WTC11 (cell line): ENCODE results near the gene ABCC6.
"Not testable (repeated sequence)": the region's sequence is repeated elsewhere in the genome, so short reads cannot be mapped to it uniquely, and the experiment has no call there.

ENCODE experiments used
- CREM ChIP-seq: sonication (generic); formaldehyde crosslinking; IDR thresholded peaks from 2 replicates; pipeline ENCODE4 v1.8.1; 2022; ENCODE audit warnings: mild to moderate bottlenecking, missing genetic modification reagents, moderate library complexity
- GRHL2 ChIP-seq: fragments of 250-450 bp; sonication (Bioruptor Pico); IDR thresholded peaks from 2 replicates; pipeline ENCODE4 v1.8.0; 2022; ENCODE audit warnings: mild to moderate bottlenecking, moderate library complexity; ENCODE audit not compliant: insufficient replicate concordance, severe bottlenecking
- NFYB ChIP-seq: sonication (generic); formaldehyde crosslinking; conservative IDR thresholded peaks from 2 replicates; pipeline ENCODE4 v1.8.0; 2022; ENCODE audit warnings: low read depth, missing genetic modification reagents
- TF ChIP-seq, protein P1 (sequence below): sonication (generic); formaldehyde crosslinking; IDR thresholded peaks from 2 replicates; pipeline ENCODE4 v1.8.0; 2022; ENCODE audit warnings: mild to moderate bottlenecking, missing genetic modification reagents
- TF ChIP-seq, protein P2 (sequence below): fragments of 200-600 bp; IDR thresholded peaks from 2 replicates; pipeline ENCODE4 v1.8.0; 2022; ENCODE audit warnings: antibody characterized with exemption
- TF ChIP-seq, protein P3 (sequence below): sonication (generic); formaldehyde crosslinking; IDR thresholded peaks from 2 replicates; pipeline ENCODE4 v1.8.0; 2022; ENCODE audit warnings: mild to moderate bottlenecking, missing genetic modification reagents
- TF ChIP-seq, protein P4 (sequence below): sonication (generic); formaldehyde crosslinking; IDR thresholded peaks from 2 replicates; pipeline ENCODE4 v1.8.1; 2023; ENCODE audit warnings: mild to moderate bottlenecking, moderate library complexity, missing genetic modification reagents
- TF ChIP-seq, protein P5 (sequence below): sonication (generic); formaldehyde crosslinking; IDR thresholded peaks from 2 replicates; pipeline ENCODE4 v1.8.1; 2022; ENCODE audit warnings: low read depth, missing genetic modification reagents, borderline replicate concordance
- TF ChIP-seq, protein P6 (sequence below): fragments of 250-450 bp; sonication (Bioruptor Pico); IDR thresholded peaks from 2 replicates; pipeline ENCODE4 v2.1.2; 2022; ENCODE audit warnings: mild to moderate bottlenecking, moderate library complexity
- TF ChIP-seq, protein P7 (sequence below): sonication (generic); formaldehyde crosslinking; conservative IDR thresholded peaks from 2 replicates; pipeline ENCODE4 v1.8.1; 2022; ENCODE audit warnings: mild to moderate bottlenecking, missing genetic modification reagents

DNA sequence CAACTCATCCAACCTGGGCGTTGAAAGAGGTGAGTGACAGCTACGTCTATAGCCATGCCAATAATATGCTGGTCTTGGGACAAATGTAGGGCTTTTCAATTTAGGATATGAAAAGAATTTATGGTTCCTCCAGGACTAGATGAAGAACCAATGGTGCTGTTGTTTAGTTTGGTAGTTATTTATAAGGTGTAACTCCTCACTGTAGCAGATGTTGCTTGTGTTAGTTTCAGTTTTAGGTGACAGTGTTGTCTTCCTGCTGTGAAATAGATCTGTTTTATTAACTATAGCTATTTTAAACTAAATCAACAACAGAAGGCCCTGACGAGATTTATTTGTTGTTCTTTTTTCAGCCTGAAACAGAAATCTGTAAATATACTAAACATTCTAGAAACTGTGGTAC lies 24.1 kb upstream of the ABCC6 start:
- TF ChIP-seq, protein P1, sequence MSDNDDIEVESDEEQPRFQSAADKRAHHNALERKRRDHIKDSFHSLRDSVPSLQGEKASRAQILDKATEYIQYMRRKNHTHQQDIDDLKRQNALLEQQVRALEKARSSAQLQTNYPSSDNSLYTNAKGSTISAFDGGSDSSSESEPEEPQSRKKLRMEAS, result not testable (repeated sequence)
- TF ChIP-seq, protein P2, sequence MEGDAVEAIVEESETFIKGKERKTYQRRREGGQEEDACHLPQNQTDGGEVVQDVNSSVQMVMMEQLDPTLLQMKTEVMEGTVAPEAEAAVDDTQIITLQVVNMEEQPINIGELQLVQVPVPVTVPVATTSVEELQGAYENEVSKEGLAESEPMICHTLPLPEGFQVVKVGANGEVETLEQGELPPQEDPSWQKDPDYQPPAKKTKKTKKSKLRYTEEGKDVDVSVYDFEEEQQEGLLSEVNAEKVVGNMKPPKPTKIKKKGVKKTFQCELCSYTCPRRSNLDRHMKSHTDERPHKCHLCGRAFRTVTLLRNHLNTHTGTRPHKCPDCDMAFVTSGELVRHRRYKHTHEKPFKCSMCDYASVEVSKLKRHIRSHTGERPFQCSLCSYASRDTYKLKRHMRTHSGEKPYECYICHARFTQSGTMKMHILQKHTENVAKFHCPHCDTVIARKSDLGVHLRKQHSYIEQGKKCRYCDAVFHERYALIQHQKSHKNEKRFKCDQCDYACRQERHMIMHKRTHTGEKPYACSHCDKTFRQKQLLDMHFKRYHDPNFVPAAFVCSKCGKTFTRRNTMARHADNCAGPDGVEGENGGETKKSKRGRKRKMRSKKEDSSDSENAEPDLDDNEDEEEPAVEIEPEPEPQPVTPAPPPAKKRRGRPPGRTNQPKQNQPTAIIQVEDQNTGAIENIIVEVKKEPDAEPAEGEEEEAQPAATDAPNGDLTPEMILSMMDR, result not testable (repeated sequence)
- TF ChIP-seq, protein P3, sequence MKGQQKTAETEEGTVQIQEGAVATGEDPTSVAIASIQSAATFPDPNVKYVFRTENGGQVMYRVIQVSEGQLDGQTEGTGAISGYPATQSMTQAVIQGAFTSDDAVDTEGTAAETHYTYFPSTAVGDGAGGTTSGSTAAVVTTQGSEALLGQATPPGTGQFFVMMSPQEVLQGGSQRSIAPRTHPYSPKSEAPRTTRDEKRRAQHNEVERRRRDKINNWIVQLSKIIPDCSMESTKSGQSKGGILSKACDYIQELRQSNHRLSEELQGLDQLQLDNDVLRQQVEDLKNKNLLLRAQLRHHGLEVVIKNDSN (CRISPR knock-in tag), result not testable (repeated sequence)
- TF ChIP-seq, protein P4, sequence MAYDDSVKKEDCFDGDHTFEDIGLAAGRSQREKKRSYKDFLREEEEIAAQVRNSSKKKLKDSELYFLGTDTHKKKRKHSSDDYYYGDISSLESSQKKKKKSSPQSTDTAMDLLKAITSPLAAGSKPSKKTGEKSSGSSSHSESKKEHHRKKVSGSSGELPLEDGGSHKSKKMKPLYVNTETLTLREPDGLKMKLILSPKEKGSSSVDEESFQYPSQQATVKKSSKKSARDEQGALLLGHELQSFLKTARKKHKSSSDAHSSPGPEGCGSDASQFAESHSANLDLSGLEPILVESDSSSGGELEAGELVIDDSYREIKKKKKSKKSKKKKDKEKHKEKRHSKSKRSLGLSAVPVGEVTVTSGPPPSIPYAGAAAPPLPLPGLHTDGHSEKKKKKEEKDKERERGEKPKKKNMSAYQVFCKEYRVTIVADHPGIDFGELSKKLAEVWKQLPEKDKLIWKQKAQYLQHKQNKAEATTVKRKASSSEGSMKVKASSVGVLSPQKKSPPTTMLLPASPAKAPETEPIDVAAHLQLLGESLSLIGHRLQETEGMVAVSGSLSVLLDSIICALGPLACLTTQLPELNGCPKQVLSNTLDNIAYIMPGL (CRISPR knock-in tag), result not testable (repeated sequence)
- TF ChIP-seq, protein P5, sequence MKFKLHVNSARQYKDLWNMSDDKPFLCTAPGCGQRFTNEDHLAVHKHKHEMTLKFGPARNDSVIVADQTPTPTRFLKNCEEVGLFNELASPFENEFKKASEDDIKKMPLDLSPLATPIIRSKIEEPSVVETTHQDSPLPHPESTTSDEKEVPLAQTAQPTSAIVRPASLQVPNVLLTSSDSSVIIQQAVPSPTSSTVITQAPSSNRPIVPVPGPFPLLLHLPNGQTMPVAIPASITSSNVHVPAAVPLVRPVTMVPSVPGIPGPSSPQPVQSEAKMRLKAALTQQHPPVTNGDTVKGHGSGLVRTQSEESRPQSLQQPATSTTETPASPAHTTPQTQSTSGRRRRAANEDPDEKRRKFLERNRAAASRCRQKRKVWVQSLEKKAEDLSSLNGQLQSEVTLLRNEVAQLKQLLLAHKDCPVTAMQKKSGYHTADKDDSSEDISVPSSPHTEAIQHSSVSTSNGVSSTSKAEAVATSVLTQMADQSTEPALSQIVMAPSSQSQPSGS (CRISPR knock-in tag), result not testable (repeated sequence)
- TF ChIP-seq GRHL2, CREM, NFYB (CRISPR knock-in tag): not testable (repeated sequence)
- TF ChIP-seq, protein P6, sequence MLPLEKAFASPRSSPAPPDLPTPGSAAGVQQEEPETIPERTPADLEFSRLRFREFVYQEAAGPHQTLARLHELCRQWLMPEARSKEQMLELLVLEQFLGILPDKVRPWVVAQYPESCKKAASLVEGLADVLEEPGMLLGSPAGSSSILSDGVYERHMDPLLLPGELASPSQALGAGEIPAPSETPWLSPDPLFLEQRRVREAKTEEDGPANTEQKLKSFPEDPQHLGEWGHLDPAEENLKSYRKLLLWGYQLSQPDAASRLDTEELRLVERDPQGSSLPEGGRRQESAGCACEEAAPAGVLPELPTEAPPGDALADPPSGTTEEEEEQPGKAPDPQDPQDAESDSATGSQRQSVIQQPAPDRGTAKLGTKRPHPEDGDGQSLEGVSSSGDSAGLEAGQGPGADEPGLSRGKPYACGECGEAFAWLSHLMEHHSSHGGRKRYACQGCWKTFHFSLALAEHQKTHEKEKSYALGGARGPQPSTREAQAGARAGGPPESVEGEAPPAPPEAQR, result not testable (repeated sequence)
- TF ChIP-seq, protein P7, sequence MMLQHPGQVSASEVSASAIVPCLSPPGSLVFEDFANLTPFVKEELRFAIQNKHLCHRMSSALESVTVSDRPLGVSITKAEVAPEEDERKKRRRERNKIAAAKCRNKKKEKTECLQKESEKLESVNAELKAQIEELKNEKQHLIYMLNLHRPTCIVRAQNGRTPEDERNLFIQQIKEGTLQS (CRISPR knock-in tag), result not testable (repeated sequence)
